ENCODE results near the gene HNRNPM.
"Not testable (repeated sequence)": the region's sequence is repeated elsewhere in the genome, so short reads cannot be mapped to it uniquely, and the experiment has no call there.

The HNRNPM gene

GRCh38 chr19:8423817-8424223, 21.0 kb upstream of the HNRNPM start:
- no peak for DNase-seq (ENCODE audit: low read depth in 1 of 2, low spot score in 1 of 2)

GRCh38 chr19:8425331-8425730, 19.4 kb upstream of the HNRNPM start:
- not testable (repeated sequence) for DNase-seq (ENCODE audit: low read depth in 1 of 2, low spot score in 1 of 2)

- DNase-seq (ENCODE audit: low read depth in 1 of 2, low spot score in 1 of 2): no peak
Measured at GRCh38 chr19:8426283-8426682, 18.5 kb upstream of the HNRNPM start.

- DNase-seq (ENCODE audit: low read depth in 1 of 2, low spot score in 1 of 2): no peak
Measured at GRCh38 chr19:8429044-8429443, 15.7 kb upstream of the HNRNPM start.

DNA sequence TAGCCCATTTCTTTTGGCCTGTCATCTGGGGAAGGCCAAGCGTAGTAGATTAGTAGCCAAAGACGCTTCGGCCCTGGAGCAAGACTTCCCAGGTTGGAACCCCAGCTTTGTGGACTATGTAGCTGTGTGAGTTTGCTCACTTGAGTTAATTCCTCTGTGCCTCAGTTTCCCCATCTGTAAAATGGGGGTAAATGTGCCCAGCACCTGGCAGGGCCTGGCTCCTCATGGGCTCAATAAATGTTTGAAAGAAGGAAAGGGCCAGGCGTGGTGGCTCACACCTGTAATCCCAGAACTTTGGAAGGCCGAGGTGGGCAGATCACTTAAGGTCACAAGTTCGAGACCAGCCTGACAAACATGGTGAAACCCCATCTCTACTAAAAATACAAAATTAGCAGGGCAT, 14.9 kb upstream of the HNRNPM start:
- no peak for DNase-seq (ENCODE audit: low read depth in 1 of 2, low spot score in 1 of 2)

GRCh38 chr19:8430650-8431049, 14.1 kb upstream of the HNRNPM start:
- DNase-seq (ENCODE audit: low read depth in 1 of 2, low spot score in 1 of 2): no peak

DNA sequence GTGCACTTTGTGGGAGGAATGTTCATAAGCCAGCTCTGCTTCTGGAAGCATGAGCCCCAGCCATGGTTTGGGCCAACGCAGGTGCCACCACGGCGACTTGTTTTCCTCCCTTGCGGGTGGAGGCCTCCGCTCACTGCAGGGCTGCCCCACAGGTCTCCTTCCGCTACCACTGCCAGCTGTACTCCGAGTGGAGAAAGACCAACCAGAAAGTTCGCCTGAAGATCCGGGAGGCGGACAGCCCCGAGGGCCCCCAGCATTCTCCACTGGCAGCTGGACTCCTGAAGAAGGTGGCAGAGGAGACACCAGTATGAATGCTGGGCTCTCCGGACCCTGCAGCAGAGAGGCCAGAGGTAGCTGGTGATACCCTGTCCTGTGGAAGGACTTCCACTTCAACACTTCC, 6.5 kb upstream of the HNRNPM start:
- no peak for DNase-seq (ENCODE audit: low read depth in 1 of 2, low spot score in 1 of 2)

DNA sequence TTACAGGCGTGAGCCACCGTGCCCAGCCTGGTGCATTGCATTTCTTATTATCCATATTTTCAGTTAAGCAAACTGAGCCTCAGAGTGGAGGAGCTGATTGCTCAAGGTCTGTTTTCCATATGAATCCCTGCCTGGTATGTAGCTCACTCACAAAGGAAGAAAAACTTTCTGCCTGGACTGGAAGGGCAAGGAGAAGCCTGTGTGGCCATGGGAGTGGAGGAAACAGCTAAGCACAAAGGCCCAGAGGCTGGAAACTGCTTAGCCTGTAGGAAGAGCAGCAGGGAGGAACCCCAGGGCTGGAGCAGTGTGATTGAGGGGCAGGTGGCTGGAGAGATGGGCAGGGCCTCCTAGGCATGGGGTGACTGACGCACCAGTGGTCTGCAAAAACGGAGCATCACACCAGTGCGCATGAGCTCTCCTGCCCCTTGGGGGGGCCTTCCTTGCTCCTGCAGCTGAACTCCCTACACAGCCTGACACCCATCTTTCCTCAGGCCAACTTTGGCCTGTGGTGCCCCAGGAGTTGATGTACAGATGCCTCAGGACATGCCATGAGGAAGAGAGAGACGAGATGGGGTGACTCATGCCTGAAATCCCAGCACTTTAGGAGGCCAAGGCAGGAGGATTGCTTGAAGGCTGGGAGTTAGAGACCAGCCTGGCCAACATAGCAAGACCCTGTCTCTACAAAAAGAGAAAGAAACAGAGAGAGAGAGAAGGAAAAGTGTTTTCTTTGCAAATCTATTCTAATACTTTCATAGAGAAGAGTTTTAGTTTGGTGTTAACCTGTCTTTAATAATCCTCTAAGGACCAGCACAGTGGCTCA, 2.8 kb upstream of the HNRNPM start:
- no peak for DNase-seq (ENCODE audit: low read depth in 1 of 2, low spot score in 1 of 2)

GRCh38 chr19:8444140-8444676, 567 bp upstream of the HNRNPM start:
- DNase-seq (ENCODE audit: low read depth in 1 of 2, low spot score in 1 of 2): not testable (repeated sequence)

DNA sequence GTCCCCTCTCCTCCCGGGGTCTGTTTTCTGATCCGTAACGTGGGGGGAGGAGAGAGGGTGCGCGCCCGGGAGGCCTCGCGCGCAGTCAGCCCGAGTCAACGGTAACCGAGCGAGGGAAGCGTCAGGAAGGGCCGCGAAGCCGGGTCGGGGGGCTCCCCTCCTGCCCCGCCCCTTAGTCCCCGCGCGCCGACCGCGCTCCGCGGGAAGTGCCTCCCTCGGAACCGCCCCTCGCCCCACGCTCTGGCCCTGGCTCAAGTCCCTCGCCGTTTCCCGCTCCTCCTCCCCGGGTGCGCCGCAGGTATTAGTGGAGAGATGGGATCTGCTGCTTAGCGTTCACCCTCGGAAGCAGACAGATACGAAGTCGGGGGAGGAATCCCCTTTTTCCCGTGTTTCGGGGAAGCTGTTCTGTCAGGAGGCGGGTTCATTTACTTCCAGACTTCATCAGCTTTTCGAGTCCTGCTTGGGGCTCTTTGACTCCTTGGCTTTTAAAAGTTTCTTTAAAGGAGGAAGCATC, 770 bp downstream of the HNRNPM start:
- peak; percentile 2 to 18 for DNase-seq (ENCODE audit: low read depth in 1 of 2, low spot score in 1 of 2)

- no peak for DNase-seq (ENCODE audit: low read depth in 1 of 2, low spot score in 1 of 2)
Measured at GRCh38 chr19:8446061-8446709, 1.4 kb downstream of the HNRNPM start.

- no peak for DNase-seq (ENCODE audit: low read depth in 1 of 2, low spot score in 1 of 2)
Measured at GRCh38 chr19:8449830-8450229, 5.1 kb downstream of the HNRNPM start.

DNA sequence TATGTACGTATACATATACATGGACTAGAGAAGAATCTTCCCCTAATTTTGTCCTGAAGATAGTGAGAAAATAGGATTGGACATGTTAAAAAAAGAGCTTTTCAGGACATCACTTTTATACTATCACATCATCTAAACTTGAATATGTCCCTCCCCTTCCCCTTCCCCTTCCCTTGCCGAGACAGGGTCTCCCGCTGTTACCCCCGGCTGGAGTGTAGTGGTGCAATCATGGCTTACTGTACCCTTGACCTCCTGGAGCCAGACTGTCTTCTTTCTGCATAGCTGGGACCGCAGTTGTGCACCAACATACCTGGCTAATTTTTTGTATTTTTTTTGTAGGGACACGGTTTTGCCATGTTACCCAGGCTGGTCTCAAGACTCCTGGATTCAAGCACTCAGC, 6.6 kb downstream of the HNRNPM start:
- DNase-seq (ENCODE audit: low read depth in 1 of 2, low spot score in 1 of 2): no peak

DNA sequence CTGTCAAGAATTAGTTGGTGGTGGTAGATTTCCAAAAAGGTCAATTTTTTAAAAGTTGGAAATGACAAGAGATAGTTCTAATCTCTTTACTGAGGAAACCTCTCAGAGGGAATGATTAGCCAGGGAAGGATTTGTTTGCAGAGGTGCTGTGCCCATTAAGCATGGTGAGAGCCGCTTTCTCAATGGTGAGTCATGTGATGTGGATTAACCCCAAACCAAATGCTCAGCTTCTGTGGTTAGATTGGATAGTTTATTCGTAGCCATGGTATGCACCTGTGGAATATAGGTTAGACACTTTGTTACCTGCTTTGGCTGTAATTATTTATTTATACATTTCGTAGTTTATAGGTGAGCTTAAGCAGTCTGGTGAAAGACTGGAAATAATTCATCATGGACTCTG, 7.1 kb downstream of the HNRNPM start:
- no peak for DNase-seq (ENCODE audit: low read depth in 1 of 2, low spot score in 1 of 2)

GRCh38 chr19:8452446-8453123, 7.8 kb downstream of the HNRNPM start:
- no peak for DNase-seq (ENCODE audit: low read depth in 1 of 2, low spot score in 1 of 2)

GRCh38 chr19:8453616-8454015, 8.8 kb downstream of the HNRNPM start:
- no peak for DNase-seq (ENCODE audit: low read depth in 1 of 2, low spot score in 1 of 2)

- no peak for DNase-seq (ENCODE audit: low read depth in 1 of 2, low spot score in 1 of 2)
Measured at GRCh38 chr19:8454218-8454617, 9.4 kb downstream of the HNRNPM start.

GRCh38 chr19:8455018-8455417, 10.2 kb downstream of the HNRNPM start:
- no peak for DNase-seq (ENCODE audit: low read depth in 1 of 2, low spot score in 1 of 2)

DNA sequence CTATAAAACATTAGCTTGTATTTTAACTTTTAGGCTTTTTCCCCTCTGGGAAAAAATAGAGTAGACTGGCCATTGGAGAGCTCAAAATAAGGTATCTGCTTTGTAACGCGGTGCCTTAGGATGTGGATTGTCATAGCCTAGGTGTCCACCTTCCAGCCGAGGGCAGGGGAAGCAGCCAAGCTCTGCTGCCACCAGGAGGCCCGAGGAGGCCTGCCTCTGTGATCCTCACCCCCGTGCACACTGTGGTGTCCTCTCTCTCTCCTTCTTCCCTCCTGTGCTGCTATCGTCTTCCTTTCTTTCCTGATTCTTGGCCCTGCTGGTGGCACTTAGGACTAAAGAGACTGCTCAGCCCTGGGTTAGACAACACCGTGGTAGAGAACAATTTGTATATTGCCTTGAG, 11.3 kb downstream of the HNRNPM start:
- no peak for DNase-seq (ENCODE audit: low read depth in 1 of 2, low spot score in 1 of 2)

DNA sequence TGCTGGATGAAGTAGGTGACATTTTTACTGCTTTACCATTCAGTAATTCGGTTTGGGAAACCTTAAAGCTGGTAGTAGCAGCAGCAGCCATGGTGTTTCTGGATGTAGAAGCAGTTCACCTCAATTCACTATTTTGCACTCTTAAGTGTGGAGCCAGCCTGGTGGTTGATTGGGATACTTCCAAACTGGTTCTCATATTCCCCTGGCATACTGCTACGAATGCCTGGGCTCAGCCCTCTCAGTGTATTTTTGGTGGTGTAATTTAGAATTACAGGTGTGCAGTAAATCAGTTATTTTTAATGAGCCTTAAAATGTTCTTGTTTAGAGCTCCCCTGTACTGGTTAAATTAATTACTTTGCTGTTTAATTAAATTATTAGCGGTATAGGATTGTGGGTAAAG, 12.4 kb downstream of the HNRNPM start:
- no peak for DNase-seq (ENCODE audit: low read depth in 1 of 2, low spot score in 1 of 2)

GRCh38 chr19:8457827-8458226, 13.1 kb downstream of the HNRNPM start:
- no peak for DNase-seq (ENCODE audit: low read depth in 1 of 2, low spot score in 1 of 2)

DNA sequence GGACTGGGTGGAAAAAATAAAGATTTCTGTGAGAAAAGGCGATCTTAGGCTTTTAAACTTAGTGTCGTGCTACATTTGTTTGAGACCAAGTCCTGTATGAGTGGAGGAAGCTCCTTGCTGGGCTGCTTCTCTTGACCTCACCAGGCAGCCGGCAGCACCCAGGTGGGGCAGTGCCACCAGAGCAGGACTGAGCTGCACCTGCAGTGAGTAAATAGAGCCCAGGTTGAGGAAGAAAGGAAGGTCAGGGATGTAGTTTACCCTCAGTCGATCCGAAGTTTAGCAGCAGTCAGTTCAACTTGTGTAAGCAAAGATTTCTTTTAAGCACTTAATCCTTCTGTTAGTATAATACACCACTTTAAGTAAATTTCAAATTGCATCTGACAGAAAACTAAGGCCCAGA, 13.6 kb downstream of the HNRNPM start:
- no peak for DNase-seq (ENCODE audit: low read depth in 1 of 2, low spot score in 1 of 2)

All from stimulated activated CD4-positive, alpha-beta T cell treated with anti-CD3 and anti-CD28 coated beads, Interleukin-15, amount 100 ng/mL, for 1 hour (primary cell).